B cell (primary cell): Measurements from ENCODE around the gene MSH3. TPM values are rescaled to one million over a fixed set of nuclear protein-coding genes. Genes with fewer than 3 reads are reported as not detected.

Source experiments
- ATAC-seq: fragments of 200-7000 bp; cut with Tn5 transposase; one replicate; pipeline ENCODE4 v1.10.0; 2021; ENCODE audit warnings: low read depth, mild to moderate bottlenecking, moderate number of reproducible peaks, moderate library complexity
- CTCF ChIA-PET: fragments of 350-600 bp; sonication (Branson Sonifier 250); formaldehyde crosslinking; loops from one replicate; lab custom pipeline; 2021; ENCODE audit warnings: antibody characterized with exemption, inconsistent platforms; lab: Charles Lee
- POLR2A ChIA-PET: fragments of 350-600 bp; sonication (Branson Sonifier 250); formaldehyde crosslinking; loops from one replicate; lab custom pipeline; 2021; ENCODE audit warnings: antibody characterized with exemption; lab: Charles Lee
- DNase-seq: peaks from one replicate; pipeline ENCODE4 v3.0.0; 2013
- H2AFZ ChIP-seq: 2 replicates; pipeline ENCODE4 v1.6.1; 2012; ENCODE audit warnings: mild to moderate bottlenecking, low read depth, low read length; ENCODE audit not compliant: insufficient read depth, poor library complexity, severe bottlenecking
- H3K27ac ChIP-seq, 2 donors: 1 replicate in 1 of 2; 2 replicates in 1 of 2; pipeline ENCODE4 v1.5.1; 2012 to 2013; ENCODE audit warnings: low read length in 2 of 2, mild to moderate bottlenecking in 2 of 2, moderate library complexity in 1 of 2
- H3K27me3 ChIP-seq, 4 experiments: fragments of 200-600 bp in 1 of 4; sonication (generic) in 1 of 4; replicated peaks in 1 of 4; 1 replicate in 2 of 4; 2 replicates in 2 of 4; pipeline versions ENCODE4 v1.6.1 to v1.7.0; 2013 to 2016; ENCODE audit warnings: low read length in 3 of 4, mild to moderate bottlenecking in 2 of 4, mixed read lengths in 1 of 4, moderate library complexity in 1 of 4; ENCODE audit not compliant: insufficient read depth in 4 of 4, control insufficient read depth in 3 of 4; ENCODE audit errors: control extremely low read depth in 1 of 4
- H3K36me3 ChIP-seq, 2 experiments: replicated peaks in 1 of 2; 1 replicate in 1 of 2; 2 replicates in 1 of 2; pipeline versions ENCODE4 v1.6.1 to v1.7.1; 2013; ENCODE audit warnings: low read length in 1 of 2; ENCODE audit not compliant: insufficient read depth in 2 of 2, control insufficient read depth in 1 of 2; ENCODE audit errors: control extremely low read depth in 1 of 2, extremely low read depth in 1 of 2
- H3K4me1 ChIP-seq, 2 donors: fragments of 200-600 bp in 1 of 2; sonication (generic) in 1 of 2; 1 replicate in 1 of 2; 2 replicates in 1 of 2; pipeline versions ENCODE4 v1.5.1 to v1.6.1; 2013 to 2017; ENCODE audit warnings: low read length in 2 of 2; ENCODE audit not compliant: control insufficient read depth in 2 of 2, insufficient read depth in 2 of 2
- H3K4me2 ChIP-seq: replicated peaks from 2 replicates; pipeline ENCODE3; 2012; ENCODE audit warnings: mild to moderate bottlenecking, low read depth, low read length; ENCODE audit not compliant: poor library complexity, severe bottlenecking
- H3K4me3 ChIP-seq, 5 experiments: fragments of 200-600 bp in 1 of 5; sonication (generic) in 1 of 5; 1 replicate in 3 of 5; 2 replicates in 2 of 5; pipeline versions ENCODE4 v1.5.1 to v1.7.0; 2011 to 2016; ENCODE audit warnings: low read length in 4 of 5, mild to moderate bottlenecking in 4 of 5, low read depth in 2 of 5, control low read depth in 1 of 5, moderate library complexity in 1 of 5; ENCODE audit not compliant: insufficient read depth in 1 of 5; ENCODE audit errors: control extremely low read depth in 1 of 5, extremely low read depth in 1 of 5
- H3K79me2 ChIP-seq: fragments of 200-600 bp; sonication (generic); one replicate; pipeline ENCODE4 v1.6.0; 2016; ENCODE audit warnings: low read length; ENCODE audit not compliant: control insufficient read depth, insufficient read depth
- H3K9ac ChIP-seq: fragments of 200-600 bp; sonication (generic); 2 replicates; pipeline ENCODE4 v1.6.1; 2017; ENCODE audit warnings: mild to moderate bottlenecking, low read length, moderate library complexity
- H3K9me3 ChIP-seq, 3 donors: one replicate each; pipeline versions ENCODE4 v1.6.1 to v1.7.1; 2013; ENCODE audit warnings: low read length in 2 of 3; ENCODE audit not compliant: control insufficient read depth in 2 of 3, insufficient read depth in 1 of 3; ENCODE audit errors: control extremely low read depth in 1 of 3
- H4K20me1 ChIP-seq: 2 replicates; pipeline ENCODE4 v1.6.0; 2012; ENCODE audit warnings: mild to moderate bottlenecking, low read length; ENCODE audit not compliant: insufficient read depth, control insufficient read depth, poor library complexity, severe bottlenecking
- H3K27ac Mint-ChIP-seq: one replicate; pipeline ENCODE4 v1.8.0; 2021; ENCODE audit warnings: mixed read lengths
- H3K27me3 Mint-ChIP-seq: one replicate; pipeline ENCODE4 v1.8.0; 2021; ENCODE audit warnings: mixed read lengths
- H3K4me1 Mint-ChIP-seq: one replicate; pipeline ENCODE4 v1.8.0; 2021; ENCODE audit warnings: mixed read lengths
- H3K4me3 Mint-ChIP-seq: one replicate; pipeline ENCODE4 v1.8.0; 2021; ENCODE audit warnings: mixed read lengths
- H3K9me3 Mint-ChIP-seq: one replicate; pipeline ENCODE4 v1.8.0; 2022; ENCODE audit warnings: mixed read lengths; ENCODE audit not compliant: insufficient read depth
- CTCF ChIP-seq: fragments of 200-600 bp; IDR thresholded peaks from one replicate; pipeline ENCODE4 v1.8.0; 2022; ENCODE audit warnings: antibody characterized with exemption, mild to moderate bottlenecking
- EZH2 ChIP-seq: IDR thresholded peaks from 2 replicates; pipeline ENCODE4 v1.6.1; 2012; ENCODE audit warnings: borderline replicate concordance, low read depth, mild to moderate bottlenecking, moderate library complexity, low read length; ENCODE audit not compliant: insufficient read depth, poor library complexity, severe bottlenecking
- WGBS: methylation state at CpG from one replicate; pipeline ENCODE4 v1.1.5; 2013; ENCODE audit warnings: missing lambda C conversion rate; ENCODE audit not compliant: insufficient coverage; 5-methylcytosine and 5-hydroxymethylcytosine counted together
- intact Hi-C: fragments of 100-400 bp; cut with micrococcal nuclease; formaldehyde crosslinking; loops from one replicate; pipeline ENCODE4 v1.10.0; 2022
- polyA plus RNA-seq: library from polyadenylated mRNA; depleted of rRNA; stranded (reverse); fragments of >200 nt; gene quantifications from 2 replicates; pipeline ENCODE4 v1.2.3, GENCODE V29; 2012
- total RNA-seq, 2 donors: library from RNA; stranded (reverse); fragments of 120-200 nt in 1 of 2; gene quantifications; 1 replicate in 1 of 2; 2 replicates in 1 of 2; pipeline versions ENCODE4 v1.2.3 to v1.2.4, GENCODE V29; 2013 to 2022

The MSH3 gene
- total and polyA plus RNA-seq, 2 donors (not counting 1 experiment from before 2014, with no cell fraction given): 3.5 to 26.3 TPM

- H3K9ac ChIP-seq: no peak overlapping the region
- TF ChIP-seq CTCF: no peak
- TF ChIP-seq EZH2: no peak
- no peaks in the 10 kb centered on the region for H4K20me1 ChIP-seq
- WGBS: 92% methylated on average over 2 of the region's 2 CpGs
- no peak overlapping the region for H3K4me3 Mint-ChIP-seq
- H3K9me3 Mint-ChIP-seq: peaks cover 8% of the 10 kb centered on the region
- H3K9me3 ChIP-seq: peaks cover 4 to 16% (median 6%) of the 10 kb centered on the region in 3 donors
- intact Hi-C loops: no loop called here
- no peaks in the 10 kb centered on the region for H3K79me2 ChIP-seq
- H3K27ac Mint-ChIP-seq: no peak overlapping the region
- no peak overlapping the region for H2AFZ ChIP-seq
- H3K4me1 Mint-ChIP-seq: no peaks in the 10 kb centered on the region
- DNase-seq (no peak), ATAC-seq (no peak)
- no peaks in the 10 kb centered on the region for H3K27me3 Mint-ChIP-seq
- H3K4me2 ChIP-seq: no peak overlapping the region
- no peaks in the 10 kb centered on the region for H3K4me1 ChIP-seq
- ChIA-PET POLR2A (no interaction called here), CTCF (no interaction called here)
- no peak overlapping the region for H3K27ac ChIP-seq
- no peak overlapping the region for H3K4me3 ChIP-seq
- H3K36me3 ChIP-seq: peaks cover 3 to 16% of the 10 kb centered on the region in 2 experiments
- H3K27me3 ChIP-seq: no peaks in the 10 kb centered on the region
Observed at GRCh38 chr5:80854583-80854982, 200.1 kb downstream of the MSH3 start.

- H3K9me3 ChIP-seq: peaks cover 0 to 9% (median 4%) of the 10 kb centered on the region in 3 donors
- no peak overlapping the region for H2AFZ ChIP-seq
- H3K79me2 ChIP-seq: no peaks in the 10 kb centered on the region
- peaks cover 5% of the 10 kb centered on the region for H3K9me3 Mint-ChIP-seq
- peaks cover 0 to 18% of the 10 kb centered on the region in 2 experiments for H3K36me3 ChIP-seq
- H3K4me3 ChIP-seq: no peak overlapping the region
- TF ChIP-seq EZH2: no peak
- no peak for TF ChIP-seq CTCF
- DNase-seq: no peak
- H3K4me3 Mint-ChIP-seq: no peak overlapping the region
- CTCF ChIA-PET: no interaction called here
- ATAC-seq: no peak
- no peaks in the 10 kb centered on the region for H4K20me1 ChIP-seq
- no peaks in the 10 kb centered on the region for H3K4me1 ChIP-seq
- POLR2A ChIA-PET: no interaction called here
- no peak overlapping the region for H3K27ac ChIP-seq
- no peak overlapping the region for H3K4me2 ChIP-seq
- H3K27me3 Mint-ChIP-seq: no peaks in the 10 kb centered on the region
- no CpG with 5 or more reads among the region's 2 CpGs for WGBS
- H3K27me3 ChIP-seq: no peaks in the 10 kb centered on the region
- no peak overlapping the region for H3K27ac Mint-ChIP-seq
- H3K9ac ChIP-seq: no peak overlapping the region
- intact Hi-C loops: no loop called here
- H3K4me1 Mint-ChIP-seq: no peaks in the 10 kb centered on the region
Observed at GRCh38 chr5:80860924-80861613, 206.6 kb downstream of the MSH3 start.
